HL-60 (cell line): ENCODE results near the gene GMFB.
"Not testable (repeated sequence)": the region's sequence is repeated elsewhere in the genome, so short reads cannot be mapped to it uniquely, and the experiment has no call there.

Source experiments
- DNase-seq, 2 experiments: peaks; one replicate each; pipeline ENCODE4 v3.0.0-alpha.2; 2010 to 2020; ENCODE audit warnings: low read depth in 1 of 2, low spot score in 1 of 2
- H3K27ac ChIP-seq: fragments of 250-450 bp; sonication (Bioruptor Pico); replicated peaks from 2 replicates; pipeline ENCODE4 v1.5.1; 2020; ENCODE audit warnings: mild to moderate bottlenecking, moderate library complexity
- H3K27me3 ChIP-seq: fragments of 250-450 bp; sonication (Bioruptor Pico); 2 replicates; pipeline ENCODE4 v1.5.1; 2021; ENCODE audit warnings: mild to moderate bottlenecking, moderate library complexity; ENCODE audit not compliant: insufficient read depth, poor library complexity, severe bottlenecking
- H3K4me3 ChIP-seq: replicated peaks from 2 replicates; pipeline ENCODE4 v1.5.1; 2011; ENCODE audit warnings: mild to moderate bottlenecking, control low read depth, low read length; ENCODE audit not compliant: insufficient read depth
- CTCF ChIP-seq: IDR thresholded peaks from one replicate; pipeline ENCODE4 v1.5.1; 2011; ENCODE audit warnings: low read length, control low read depth, inconsistent platforms; ENCODE audit not compliant: insufficient read depth
- GABPA ChIP-seq: IDR thresholded peaks from 2 replicates; pipeline ENCODE4 v1.6.1; 2012; ENCODE audit warnings: low read depth
- POLR2AphosphoS5 ChIP-seq: IDR thresholded peaks from 2 replicates; pipeline ENCODE4 v1.6.1; 2012; ENCODE audit warnings: low read depth
- REST ChIP-seq: IDR thresholded peaks from 2 replicates; pipeline ENCODE4 v1.6.1; 2012; ENCODE audit warnings: low read depth; ENCODE audit not compliant: insufficient replicate concordance
- SPI1 ChIP-seq: IDR thresholded peaks from 2 replicates; pipeline ENCODE4 v1.6.1; 2012; ENCODE audit warnings: low read depth, mild to moderate bottlenecking, borderline replicate concordance

Gene GMFB

GRCh38 chr14:54455363-54455762 lies 33.4 kb downstream of the GMFB start:
- Histone ChIP-seq H3K27me3 (no peaks in the 10 kb centered on the region), H3K27ac (no peak overlapping the region), H3K4me3 (no peak overlapping the region)
- DNase-seq = no peak
- no peak for TF ChIP-seq REST
- TF ChIP-seq CTCF = no peak
- no peak for TF ChIP-seq SPI1
- TF ChIP-seq POLR2AphosphoS5 = no peak
- no peak for TF ChIP-seq GABPA

GRCh38 chr14:54453990-54454389 lies 34.8 kb downstream of the GMFB start:
- H3K4me3 ChIP-seq, DNase-seq, H3K27ac ChIP-seq, H3K27me3 ChIP-seq: not testable (repeated sequence)

GRCh38 chr14:54453252-54453651 lies 35.5 kb downstream of the GMFB start:
- no peak overlapping the region for H3K4me3 ChIP-seq
- no peak overlapping the region for H3K27ac ChIP-seq
- DNase-seq = no peak
- no peaks in the 10 kb centered on the region for H3K27me3 ChIP-seq
- TF ChIP-seq REST (no peak), CTCF (no peak), GABPA (no peak), POLR2AphosphoS5 (no peak), SPI1 (no peak)

- TF ChIP-seq SPI1 (no peak), REST (no peak), GABPA (no peak)
- Histone ChIP-seq H3K27ac (no peak overlapping the region), H3K4me3 (no peak overlapping the region), H3K27me3 (no peaks in the 10 kb centered on the region)
- no peak for DNase-seq
Observed at GRCh38 chr14:54451961-54452360, 36.8 kb downstream of the GMFB start.
